H1 (cell line): ENCODE data around the gene L2HGDH. TPM values are rescaled to one million over a fixed set of nuclear protein-coding genes. Genes with fewer than 3 reads are reported as not detected.

Experiments
- CTCF ChIA-PET: fragments of 300-600 bp; sonication (Branson Sonifier 250); formaldehyde crosslinking; loops from one replicate; lab custom pipeline; 2021; ENCODE audit not compliant: partially characterized antibody; lab: Charles Lee
- POLR2A ChIA-PET: fragments of 300-600 bp; sonication (Branson Sonifier 250); formaldehyde crosslinking; loops from one replicate; lab custom pipeline; 2021; ENCODE audit warnings: inconsistent platforms; ENCODE audit not compliant: partially characterized antibody; lab: Charles Lee
- DNase-seq, 2 experiments: peaks; one replicate each; pipeline versions ENCODE4 v3.0.0 to v3.0.0-alpha.2; 2010 to 2022; ENCODE audit warnings: low spot score in 2 of 2, low read depth in 1 of 2, mixed read lengths in 1 of 2
- FAIRE-seq: peaks from 2 replicates; lab custom pipeline; 2011; peaks lifted over from hg19 to GRCh38; lab: Jason Lieb, UNC
- H2AFZ ChIP-seq: 2 replicates; pipeline ENCODE4 v1.8.1; 2012; ENCODE audit warnings: low read length, inconsistent platforms
- H2AK5ac ChIP-seq: 2 replicates; pipeline ENCODE4 v1.6.1; 2013; ENCODE audit warnings: low read depth, low read length
- H2BK120ac ChIP-seq: replicated peaks from 2 replicates; pipeline ENCODE3; 2013; ENCODE audit warnings: low read depth, low read length, inconsistent platforms
- H2BK12ac ChIP-seq: 2 replicates; pipeline ENCODE4 v1.6.1; 2013; ENCODE audit warnings: low read depth, low read length
- H2BK15ac ChIP-seq: 2 replicates; pipeline ENCODE4 v1.6.1; 2013; ENCODE audit warnings: low read length
- H2BK20ac ChIP-seq: 2 replicates; pipeline ENCODE4 v1.6.1; 2013; ENCODE audit warnings: low read length
- H2BK5ac ChIP-seq: 2 replicates; pipeline ENCODE4 v1.6.1; 2013; ENCODE audit warnings: low read depth, low read length
- H3K14ac ChIP-seq: 2 replicates; pipeline ENCODE4 v1.6.1; 2013; ENCODE audit warnings: inconsistent platforms; ENCODE audit not compliant: insufficient read length
- H3K18ac ChIP-seq: 2 replicates; pipeline ENCODE4 v1.6.1; 2013; ENCODE audit warnings: low read length; ENCODE audit errors: extremely low read depth
- H3K23ac ChIP-seq: 2 replicates; pipeline ENCODE4 v1.6.1; 2013; ENCODE audit warnings: inconsistent platforms; ENCODE audit not compliant: insufficient read length
- H3K23me2 ChIP-seq: 2 replicates; pipeline ENCODE4 v1.6.1; 2013; ENCODE audit warnings: low read depth, low read length
- H3K27ac ChIP-seq: 2 replicates; pipeline ENCODE4 v1.6.1; 2011; ENCODE audit warnings: low read depth, low read length, inconsistent platforms
- H3K27me3 ChIP-seq, 4 experiments: replicated peaks in 1 of 4; 1 replicate in 1 of 4; 2 replicates in 3 of 4; pipeline versions ENCODE4 v1.6.1 to v1.8.1; 2011 to 2013; ENCODE audit warnings: low read length in 3 of 4, mild to moderate bottlenecking in 3 of 4, inconsistent platforms in 2 of 4, mixed read lengths in 2 of 4, moderate library complexity in 1 of 4; ENCODE audit not compliant: control insufficient read depth in 3 of 4, insufficient read depth in 3 of 4; ENCODE audit errors: extremely low read depth in 1 of 4
- H3K36me3 ChIP-seq, 4 experiments: 2 replicates each; pipeline versions ENCODE4 v1.6.1 to v1.8.1; 2011 to 2013; ENCODE audit warnings: mild to moderate bottlenecking in 4 of 4, low read length in 3 of 4, moderate library complexity in 2 of 4, control low read depth in 1 of 4, inconsistent platforms in 1 of 4; ENCODE audit not compliant: insufficient read depth in 4 of 4, control insufficient read depth in 2 of 4
- H3K4ac ChIP-seq: replicated peaks from 2 replicates; pipeline ENCODE3; 2013; ENCODE audit warnings: low read length, low read depth, mixed read lengths, inconsistent platforms; ENCODE audit not compliant: insufficient read length
- H3K4me1 ChIP-seq, 4 experiments: replicated peaks in 1 of 4; 1 replicate in 1 of 4; 2 replicates in 3 of 4; pipeline versions ENCODE4 v1.6.1 to v1.8.1; 2011 to 2013; ENCODE audit warnings: low read length in 3 of 4, inconsistent platforms in 2 of 4, mixed read lengths in 1 of 4; ENCODE audit not compliant: insufficient read depth in 4 of 4, control insufficient read depth in 3 of 4
- H3K4me2 ChIP-seq, 2 experiments: 2 replicates each; pipeline versions ENCODE4 v1.6.1 to v1.8.1; 2011 to 2013; ENCODE audit warnings: low read depth in 2 of 2, low read length in 2 of 2, control low read depth in 1 of 2, inconsistent platforms in 1 of 2, mild to moderate bottlenecking in 1 of 2; ENCODE audit not compliant: insufficient read depth in 1 of 2
- H3K4me3 ChIP-seq, 4 experiments: fragments of 200-600, 300-600 bp in 1 of 4; sonication (generic), shearing (Covaris generic), sonication (Bioruptor Twin) in 1 of 4; 2 replicates each; pipeline versions ENCODE4 v1.5.1 to v1.8.1; 2011 to 2016; ENCODE audit warnings: low read length in 4 of 4, low read depth in 3 of 4, control low read depth in 2 of 4, inconsistent platforms in 2 of 4, mild to moderate bottlenecking in 2 of 4, mixed read lengths in 1 of 4, moderate library complexity in 1 of 4; ENCODE audit not compliant: insufficient read depth in 2 of 4; ENCODE audit errors: extremely low read depth in 1 of 4
- H3K56ac ChIP-seq: replicated peaks from 2 replicates; pipeline ENCODE3; 2013; ENCODE audit warnings: low read depth, mild to moderate bottlenecking, mixed read lengths, low read length, inconsistent platforms; ENCODE audit not compliant: insufficient read length
- H3K79me1 ChIP-seq: 2 replicates; pipeline ENCODE4 v1.6.1; 2013; ENCODE audit warnings: low read depth, low read length, control low read depth
- H3K79me2 ChIP-seq, 2 experiments: 2 replicates each; pipeline versions ENCODE4 v1.6.1 to v1.8.1; 2012 to 2013; ENCODE audit warnings: low read length in 2 of 2, mild to moderate bottlenecking in 2 of 2, inconsistent platforms in 1 of 2; ENCODE audit not compliant: insufficient read depth in 2 of 2, control insufficient read depth in 1 of 2
- H3K9ac ChIP-seq, 4 experiments: replicated peaks in 1 of 4; 1 replicate in 1 of 4; 2 replicates in 3 of 4; pipeline versions ENCODE4 v1.6.1 to v1.8.1; 2011 to 2013; ENCODE audit warnings: low read depth in 3 of 4, low read length in 3 of 4, control low read depth in 2 of 4, mild to moderate bottlenecking in 2 of 4, moderate library complexity in 2 of 4, inconsistent platforms in 1 of 4; ENCODE audit errors: extremely low read depth in 1 of 4
- H3K9me3 ChIP-seq, 2 experiments: 2 replicates each; pipeline versions ENCODE4 v1.6.1 to v1.8.1; 2012 to 2013; ENCODE audit warnings: mild to moderate bottlenecking in 2 of 2, moderate library complexity in 2 of 2, control low read depth in 1 of 2, inconsistent platforms in 1 of 2, low read depth in 1 of 2, low read length in 1 of 2, mixed read lengths in 1 of 2; ENCODE audit not compliant: insufficient read depth in 2 of 2
- H4K20me1 ChIP-seq, 2 experiments: replicated peaks in 1 of 2; 2 replicates each; pipeline versions ENCODE3 to v1.8.1; 2011 to 2013; ENCODE audit warnings: inconsistent platforms in 2 of 2, low read length in 2 of 2, mild to moderate bottlenecking in 1 of 2; ENCODE audit not compliant: insufficient read depth in 2 of 2, control insufficient read depth in 1 of 2
- H4K5ac ChIP-seq: 2 replicates; pipeline ENCODE4 v1.6.1; 2013; ENCODE audit warnings: low read length, low read depth, mixed read lengths, inconsistent platforms; ENCODE audit not compliant: insufficient read length
- H4K8ac ChIP-seq: 2 replicates; pipeline ENCODE4 v1.8.0; 2013; ENCODE audit warnings: mild to moderate bottlenecking, moderate library complexity, low read length, inconsistent platforms; ENCODE audit not compliant: insufficient read depth; ENCODE audit errors: extremely low read depth
- H4K91ac ChIP-seq: replicated peaks from 2 replicates; pipeline ENCODE3; 2013; ENCODE audit warnings: low read length, mixed read lengths, inconsistent platforms; ENCODE audit not compliant: insufficient read length
- GABPA ChIP-seq: IDR thresholded peaks from 2 replicates; pipeline ENCODE4 v1.6.1; 2011; ENCODE audit warnings: mild to moderate bottlenecking, low read length, moderate library complexity, borderline replicate concordance; ENCODE audit not compliant: insufficient read depth
- JUN ChIP-seq: IDR thresholded peaks from 2 replicates; pipeline ENCODE4 v1.6.1; 2011; ENCODE audit warnings: low read depth, mild to moderate bottlenecking, improper control_type of control experiment, low read length
- JUND ChIP-seq: IDR thresholded peaks from 2 replicates; pipeline ENCODE4 v1.6.1; 2011; ENCODE audit warnings: mild to moderate bottlenecking, improper control_type of control experiment, low read length
- PHF8 ChIP-seq: fragments of 200-600 bp; sonication (generic); conservative IDR thresholded peaks from 2 replicates; pipeline ENCODE4 v1.7.1; 2012; ENCODE audit warnings: low read depth, mild to moderate bottlenecking, inconsistent platforms, low read length, moderate library complexity
- POLR2AphosphoS5 ChIP-seq: IDR thresholded peaks from 2 replicates; pipeline ENCODE4 v1.6.1; 2011; ENCODE audit warnings: low read depth, low read length
- POU5F1 ChIP-seq: IDR thresholded peaks from 2 replicates; pipeline ENCODE4 v1.6.1; 2011; ENCODE audit warnings: low read depth, mild to moderate bottlenecking, low read length, moderate library complexity
- SIN3A ChIP-seq, 2 experiments: IDR thresholded peaks in 1 of 2; conservative IDR thresholded peaks in 1 of 2; 2 replicates each; pipeline ENCODE4 v1.6.1; 2011 to 2012; ENCODE audit warnings: low read length in 2 of 2, improper control_type of control experiment in 1 of 2, low read depth in 1 of 2, mild to moderate bottlenecking in 1 of 2
- TAF7 ChIP-seq: optimal IDR thresholded peaks from 2 replicates; pipeline ENCODE3; 2011; ENCODE audit warnings: low read depth, mild to moderate bottlenecking, inconsistent platforms, low read length, moderate library complexity, borderline replicate concordance
- WGBS, 2 experiments: shearing (Covaris generic) in 1 of 2; methylation state at CpG; one replicate each; pipeline versions ENCODE4 v1.1.6 to v1.1.7; 2013 to 2015; ENCODE audit warnings: low lambda C conversion rate in 2 of 2, mixed read lengths in 2 of 2, inconsistent platforms in 1 of 2, low coverage in 1 of 2, missing lambda C conversion rate in 1 of 2; ENCODE audit not compliant: insufficient replicate concordance in 2 of 2, insufficient coverage in 1 of 2, insufficient read length in 1 of 2; ENCODE audit errors: extremely low coverage in 1 of 2, missing lambda C conversion rate in 1 of 2; 5-methylcytosine and 5-hydroxymethylcytosine counted together
- polyA plus RNA-seq, 7 experiments: library from polyadenylated mRNA; depleted of rRNA in 3 of 7; stranded (reverse) in 5 of 7; unstranded in 2 of 7; fragments of >200 nt in 5 of 7; fragments of 200-250 nt in 2 of 7; gene quantifications; 1 replicate in 5 of 7; 2 replicates in 1 of 7; 4 replicates in 1 of 7; pipeline versions ENCODE4 v1.2.1 to v1.2.3, GENCODE V29; 2011 to 2013; ENCODE audit warnings: missing spikeins in 2 of 7, mixed read lengths in 2 of 7
- total RNA-seq: library from RNA; stranded (reverse); fragmentation: NEBNext Ultra II Directional; extraction: Animal tissue kit (Norgen Biotek cat#: 25700); gene quantifications from 2 replicates; pipeline ENCODE4 v1.2.1, GENCODE V29; 2021
- TF ChIP-seq, protein P1 (sequence below), 3 experiments: IDR thresholded peaks; 1 replicate in 2 of 3; 2 replicates in 1 of 3; pipeline versions ENCODE4 v1.5.1 to v1.6.1; 2011; ENCODE audit warnings: low read length in 3 of 3, mild to moderate bottlenecking in 3 of 3, inconsistent platforms in 2 of 3, low read depth in 1 of 3, moderate library complexity in 1 of 3; ENCODE audit not compliant: insufficient read depth in 1 of 3; ENCODE audit errors: control extremely low read depth in 1 of 3
- TF ChIP-seq, protein P2 (sequence below): IDR thresholded peaks from 2 replicates; pipeline ENCODE4 v1.6.1; 2011; ENCODE audit warnings: low read depth, mild to moderate bottlenecking, low read length; ENCODE audit not compliant: insufficient read depth

L2HGDH gene
- total and polyA plus RNA-seq, 2 of the 8 experiments (the other 6 are each of a cell fraction or from before 2014, with no cell fraction given) = 12.2 to 28.6 TPM

GRCh38 chr14:50218501-50218900, 93.5 kb downstream of the L2HGDH start:
- FAIRE-seq (no peak), DNase-seq (no peak)
- H2BK5ac ChIP-seq = no peak overlapping the region
- H3K4me2 ChIP-seq = no peak overlapping the region
- H3K4me1 ChIP-seq = no peaks in the 10 kb centered on the region; a peak in 1 of 7 replicates
- WGBS, 2 experiments = 95% methylated on average over 5 of the region's 5 CpGs; no CpG with 5 or more reads in 1 of the 2 experiments
- H2AK5ac ChIP-seq = no peak overlapping the region
- H3K23me2 ChIP-seq = peaks cover 3% of the 10 kb centered on the region; the same call in 1 of the 2 replicates
- CTCF ChIA-PET = interaction anchor here (0.6 to 1.0 kb wide), 2 partner anchors 79 to 365 kb away, joined by 3 read pairs; no protein-coding TSS in a partner anchor
- no peak overlapping the region for H3K14ac ChIP-seq
- H3K23ac ChIP-seq = no peak overlapping the region
- H3K79me1 ChIP-seq = no peaks in the 10 kb centered on the region
- POLR2A ChIA-PET = interaction anchor here (1.4 to 1.6 kb wide), 2 partner anchors 10 to 13 kb away, joined by 3 to 4 read pairs; partner anchors contain the start of gene SOS2
- H3K18ac ChIP-seq = no peak overlapping the region
- H3K36me3 ChIP-seq = no peaks in the 10 kb centered on the region
- H4K91ac ChIP-seq = no peak overlapping the region
- no peak overlapping the region for H3K4me3 ChIP-seq
- H3K9me3 ChIP-seq = no peaks in the 10 kb centered on the region
- H3K27ac ChIP-seq = no peak overlapping the region
- H3K27me3 ChIP-seq = no peaks in the 10 kb centered on the region
- H2BK12ac ChIP-seq = no peak overlapping the region
- no peak overlapping the region for H2AFZ ChIP-seq
- H3K9ac ChIP-seq = no peak overlapping the region
- H2BK20ac ChIP-seq = no peak overlapping the region
- H3K56ac ChIP-seq = no peak overlapping the region
- no peak overlapping the region for H2BK120ac ChIP-seq
- H2BK15ac ChIP-seq = no peak overlapping the region
- H3K79me2 ChIP-seq = peaks cover 0 to 3% of the 10 kb centered on the region in 2 experiments; a peak in 2 of 4 replicates
- peaks cover 0 to 1% of the 10 kb centered on the region in 2 experiments for H4K20me1 ChIP-seq
- H3K4ac ChIP-seq = no peak overlapping the region
- H4K5ac ChIP-seq = no peak overlapping the region
- no peak overlapping the region; the same call in 1 of the 2 replicates for H4K8ac ChIP-seq
- TF ChIP-seq PHF8 (no peak), TAF7 (no peak), JUND (no peak), POLR2AphosphoS5 (no peak), GABPA (no peak), JUN (no peak), SIN3A (conservative IDR thresholded peaks at IDR 0.05 in 1 of 2, IDR thresholded peaks at IDR 0.05 in 1 of 2; ENCODE audit: low read depth in 1 of 2, low read length in 2 of 2) (no peak), POU5F1 (no peak)
- TF ChIP-seq, protein P1, sequence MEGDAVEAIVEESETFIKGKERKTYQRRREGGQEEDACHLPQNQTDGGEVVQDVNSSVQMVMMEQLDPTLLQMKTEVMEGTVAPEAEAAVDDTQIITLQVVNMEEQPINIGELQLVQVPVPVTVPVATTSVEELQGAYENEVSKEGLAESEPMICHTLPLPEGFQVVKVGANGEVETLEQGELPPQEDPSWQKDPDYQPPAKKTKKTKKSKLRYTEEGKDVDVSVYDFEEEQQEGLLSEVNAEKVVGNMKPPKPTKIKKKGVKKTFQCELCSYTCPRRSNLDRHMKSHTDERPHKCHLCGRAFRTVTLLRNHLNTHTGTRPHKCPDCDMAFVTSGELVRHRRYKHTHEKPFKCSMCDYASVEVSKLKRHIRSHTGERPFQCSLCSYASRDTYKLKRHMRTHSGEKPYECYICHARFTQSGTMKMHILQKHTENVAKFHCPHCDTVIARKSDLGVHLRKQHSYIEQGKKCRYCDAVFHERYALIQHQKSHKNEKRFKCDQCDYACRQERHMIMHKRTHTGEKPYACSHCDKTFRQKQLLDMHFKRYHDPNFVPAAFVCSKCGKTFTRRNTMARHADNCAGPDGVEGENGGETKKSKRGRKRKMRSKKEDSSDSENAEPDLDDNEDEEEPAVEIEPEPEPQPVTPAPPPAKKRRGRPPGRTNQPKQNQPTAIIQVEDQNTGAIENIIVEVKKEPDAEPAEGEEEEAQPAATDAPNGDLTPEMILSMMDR (IDR thresholded peaks at IDR 0.05; ENCODE audit: control extremely low read depth in 1 of 3, insufficient read depth in 1 of 3, low read depth in 1 of 3, low read length in 3 of 3) = no peak
- TF ChIP-seq, protein P2, sequence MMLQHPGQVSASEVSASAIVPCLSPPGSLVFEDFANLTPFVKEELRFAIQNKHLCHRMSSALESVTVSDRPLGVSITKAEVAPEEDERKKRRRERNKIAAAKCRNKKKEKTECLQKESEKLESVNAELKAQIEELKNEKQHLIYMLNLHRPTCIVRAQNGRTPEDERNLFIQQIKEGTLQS = no peak
